Body of pancreas (tissue), 4 donors: ENCODE data around the gene RETREG1. TPM values are rescaled to one million over a fixed set of nuclear protein-coding genes. Genes with fewer than 3 reads are reported as not detected.
"Not testable (repeated sequence)": the region's sequence is repeated elsewhere in the genome, so short reads cannot be mapped to it uniquely, and the experiment has no call there.

Source experiments
- ATAC-seq: fragments of 150-250 bp; one replicate; pipeline ENCODE4 v1.9.1; 2016
- DNase-seq, 4 donors: peaks; one replicate each; pipeline ENCODE4 v3.0.0-alpha.2; 2019
- H3K27ac ChIP-seq, 4 donors: fragments of 200-600 bp; sonication (generic); 1 replicate in 3 of 4; 2 replicates in 1 of 4; pipeline versions ENCODE4 v1.5.1 to v1.6.1; 2016 to 2019; ENCODE audit warnings: mild to moderate bottlenecking in 1 of 4, mixed read lengths in 1 of 4, moderate library complexity in 1 of 4
- H3K27me3 ChIP-seq, 2 donors: fragments of 200-600 bp; sonication (generic); one replicate each; pipeline ENCODE4 v1.6.0; 2016; ENCODE audit warnings: mild to moderate bottlenecking in 1 of 2
- H3K36me3 ChIP-seq, 2 donors: fragments of 200-600 bp; sonication (generic); replicated peaks in 1 of 2; 2 replicates each; pipeline ENCODE4 v1.5.1; 2016; ENCODE audit warnings: low read depth in 2 of 2; ENCODE audit not compliant: insufficient read depth in 1 of 2
- H3K4me1 ChIP-seq: fragments of 200-600 bp; sonication (generic); one replicate; pipeline ENCODE4 v1.6.0; 2016
- H3K4me3 ChIP-seq, 2 donors: fragments of 200-600 bp; sonication (generic); 1 replicate in 1 of 2; 2 replicates in 1 of 2; pipeline ENCODE4 v1.5.1; 2016 to 2019
- H3K9me3 ChIP-seq, 3 donors: fragments of 200-600 bp; sonication (generic); 1 replicate in 2 of 3; 2 replicates in 1 of 3; pipeline ENCODE4 v1.5.1; 2016
- POLR2A ChIP-seq, 3 donors: fragments of 450-650 bp; IDR thresholded peaks; one replicate each; pipeline ENCODE4 v1.6.1; 2016; ENCODE audit warnings: antibody characterized with exemption in 3 of 3, mild to moderate bottlenecking in 2 of 3
- WGBS, 2 donors: methylation state at CpG; one replicate each; pipeline ENCODE4 v1.1.5; 2017; 5-methylcytosine and 5-hydroxymethylcytosine counted together
- intact Hi-C: fragments of 100-400 bp; cut with DNase I; formaldehyde crosslinking; loops from one replicate; pipeline ENCODE4 v1.15.1; 2023
- total RNA-seq, 2 donors: library from RNA; depleted of rRNA; stranded (reverse); fragments of >200 nt; gene quantifications; one replicate each; pipeline ENCODE4 v1.1.0, GENCODE V29; 2016
- TF ChIP-seq, protein P1 (sequence below), 7 experiments: fragments of 450-650 bp in 4 of 7; fragments of 200-600 bp in 3 of 7; sonication (generic) in 3 of 7; IDR thresholded peaks; one replicate each; pipeline ENCODE4 v1.5.1; 2016 to 2019; ENCODE audit warnings: antibody characterized with exemption in 7 of 7

The RETREG1 gene
- total RNA-seq, 2 donors from 2014 or later = 11.9 to 16.8 TPM

DNA sequence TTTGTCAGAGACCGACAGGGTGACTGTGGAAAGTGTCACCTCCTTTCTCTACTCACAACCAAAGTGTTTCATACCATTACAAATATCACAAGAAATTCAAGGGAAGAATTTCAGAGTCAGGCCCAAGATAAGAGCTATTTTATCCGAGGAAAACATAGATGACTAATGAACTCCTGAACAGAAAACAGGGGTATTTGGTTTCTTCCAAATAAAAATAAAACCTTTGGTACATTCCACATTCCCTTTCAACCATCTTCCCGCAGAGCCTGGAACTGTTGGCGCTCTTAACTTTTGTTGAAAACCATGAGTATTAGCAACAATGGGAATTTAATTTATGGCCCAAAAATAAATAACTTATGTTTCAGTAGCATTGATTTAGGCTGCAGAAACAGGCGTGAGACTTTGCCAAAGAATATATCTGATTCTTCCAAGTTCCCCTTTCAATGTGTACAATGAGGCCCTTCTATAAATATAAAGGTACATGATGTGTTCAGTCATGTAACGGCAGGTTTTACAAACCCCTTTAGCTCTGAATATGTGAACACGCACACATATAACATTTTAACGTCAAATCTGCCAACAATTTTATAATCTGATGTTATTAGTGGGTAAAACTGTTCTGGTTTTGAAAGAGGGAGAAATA is 69.5 kb downstream of the RETREG1 start:
- ATAC-seq (no peak), DNase-seq (no peak)
- Histone ChIP-seq H3K4me3 (no peak overlapping the region), H3K4me1 (peaks cover 32% of the 10 kb centered on the region), H3K36me3 (no peaks in the 10 kb centered on the region), H3K27me3 (no peaks in the 10 kb centered on the region), H3K9me3 (no peaks in the 10 kb centered on the region), H3K27ac (peak overlapping the region; percentile 45 to 74 (median 68))
- WGBS, 2 donors = 68 to 71% methylated on average over 8 of the region's 8 CpGs
- TF ChIP-seq, protein P1, sequence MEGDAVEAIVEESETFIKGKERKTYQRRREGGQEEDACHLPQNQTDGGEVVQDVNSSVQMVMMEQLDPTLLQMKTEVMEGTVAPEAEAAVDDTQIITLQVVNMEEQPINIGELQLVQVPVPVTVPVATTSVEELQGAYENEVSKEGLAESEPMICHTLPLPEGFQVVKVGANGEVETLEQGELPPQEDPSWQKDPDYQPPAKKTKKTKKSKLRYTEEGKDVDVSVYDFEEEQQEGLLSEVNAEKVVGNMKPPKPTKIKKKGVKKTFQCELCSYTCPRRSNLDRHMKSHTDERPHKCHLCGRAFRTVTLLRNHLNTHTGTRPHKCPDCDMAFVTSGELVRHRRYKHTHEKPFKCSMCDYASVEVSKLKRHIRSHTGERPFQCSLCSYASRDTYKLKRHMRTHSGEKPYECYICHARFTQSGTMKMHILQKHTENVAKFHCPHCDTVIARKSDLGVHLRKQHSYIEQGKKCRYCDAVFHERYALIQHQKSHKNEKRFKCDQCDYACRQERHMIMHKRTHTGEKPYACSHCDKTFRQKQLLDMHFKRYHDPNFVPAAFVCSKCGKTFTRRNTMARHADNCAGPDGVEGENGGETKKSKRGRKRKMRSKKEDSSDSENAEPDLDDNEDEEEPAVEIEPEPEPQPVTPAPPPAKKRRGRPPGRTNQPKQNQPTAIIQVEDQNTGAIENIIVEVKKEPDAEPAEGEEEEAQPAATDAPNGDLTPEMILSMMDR (IDR thresholded peaks at IDR 0.05) = no peak
- no peak for TF ChIP-seq POLR2A (IDR thresholded peaks at IDR 0.05)
- intact Hi-C loops = no loop called here

DNA sequence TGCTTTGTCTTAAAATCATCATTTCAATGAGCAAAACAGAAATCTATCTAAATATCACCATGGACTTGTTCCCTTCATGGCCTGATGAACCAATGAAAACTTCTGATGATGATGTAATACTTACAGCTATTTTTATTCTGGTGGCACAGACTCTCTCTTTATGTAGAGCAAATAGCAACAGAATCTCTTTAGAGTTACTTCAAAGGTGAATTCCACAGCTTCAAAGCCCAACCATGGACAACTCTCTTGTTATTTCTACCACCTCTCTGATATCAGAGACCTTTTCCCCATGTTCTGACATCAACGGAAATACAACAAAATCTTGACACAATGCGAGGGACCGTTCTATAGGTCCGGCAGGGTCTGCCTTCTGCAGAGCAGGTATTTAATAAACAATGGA is 70.1 kb downstream of the RETREG1 start:
- no peaks in the 10 kb centered on the region for H3K27me3 ChIP-seq
- DNase-seq (no peak), ATAC-seq (peak; percentile 76)
- intact Hi-C loops = no loop called here
- H3K4me3 ChIP-seq = no peak overlapping the region
- no peaks in the 10 kb centered on the region for H3K36me3 ChIP-seq
- TF ChIP-seq POLR2A (IDR thresholded peaks at IDR 0.05) = no peak
- TF ChIP-seq, protein P1 (IDR thresholded peaks at IDR 0.05) = no peak
- H3K9me3 ChIP-seq = no peaks in the 10 kb centered on the region
- WGBS, 2 donors = 57 to 65% methylated on average over 4 of the region's 4 CpGs
- peak overlapping the region; percentile 45 to 74 (median 68) for H3K27ac ChIP-seq
- peaks cover 32% of the 10 kb centered on the region for H3K4me1 ChIP-seq

DNA sequence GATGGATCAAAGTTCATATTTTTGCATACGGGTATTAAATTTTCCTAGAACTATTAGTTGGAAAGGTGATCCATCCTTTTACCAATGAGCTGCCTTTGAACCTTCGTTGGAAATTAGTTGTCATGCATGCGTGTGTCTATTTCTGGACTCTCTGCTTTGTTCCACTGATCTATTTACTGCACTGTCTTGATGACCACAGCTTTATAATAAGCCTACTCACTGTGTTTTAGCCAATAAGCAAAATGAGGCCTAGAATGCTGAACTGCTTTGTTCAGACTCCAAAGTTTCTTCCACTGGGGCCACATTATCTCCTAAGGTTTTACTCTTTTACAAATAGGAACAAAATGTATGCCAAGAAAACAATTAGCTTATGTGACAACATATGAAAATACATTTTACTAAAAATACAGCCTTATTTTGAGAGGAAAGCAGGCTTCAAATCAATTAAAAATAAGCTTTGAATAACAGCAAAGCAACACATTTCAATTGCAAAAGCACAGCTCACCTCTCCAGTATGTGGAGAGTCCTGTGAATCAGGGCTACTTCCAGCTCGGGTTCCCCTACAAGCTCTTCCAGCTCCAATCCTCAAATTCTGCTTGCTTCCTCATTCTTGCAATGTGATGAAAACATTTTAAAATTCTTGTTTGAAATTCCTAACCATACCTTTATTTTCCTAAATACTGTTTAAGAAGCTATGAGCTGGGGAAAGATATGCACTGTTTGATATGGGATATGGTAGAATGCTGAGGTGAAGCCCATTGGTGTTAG is 72.0 kb downstream of the RETREG1 start:
- no peak overlapping the region for H3K4me3 ChIP-seq
- DNase-seq (no peak), ATAC-seq (no peak)
- 70 to 72% methylated on average over 4 of the region's 4 CpGs for WGBS, 2 donors
- no peak for TF ChIP-seq POLR2A (IDR thresholded peaks at IDR 0.05)
- TF ChIP-seq, protein P1 (IDR thresholded peaks at IDR 0.05) = no peak
- no peaks in the 10 kb centered on the region for H3K36me3 ChIP-seq
- no peaks in the 10 kb centered on the region for H3K27me3 ChIP-seq
- peaks cover 37% of the 10 kb centered on the region for H3K4me1 ChIP-seq
- intact Hi-C loops = no loop called here
- peak overlapping the region in 2 of 4 donors; percentile 10 to 15 for H3K27ac ChIP-seq
- H3K9me3 ChIP-seq = no peaks in the 10 kb centered on the region

DNA sequence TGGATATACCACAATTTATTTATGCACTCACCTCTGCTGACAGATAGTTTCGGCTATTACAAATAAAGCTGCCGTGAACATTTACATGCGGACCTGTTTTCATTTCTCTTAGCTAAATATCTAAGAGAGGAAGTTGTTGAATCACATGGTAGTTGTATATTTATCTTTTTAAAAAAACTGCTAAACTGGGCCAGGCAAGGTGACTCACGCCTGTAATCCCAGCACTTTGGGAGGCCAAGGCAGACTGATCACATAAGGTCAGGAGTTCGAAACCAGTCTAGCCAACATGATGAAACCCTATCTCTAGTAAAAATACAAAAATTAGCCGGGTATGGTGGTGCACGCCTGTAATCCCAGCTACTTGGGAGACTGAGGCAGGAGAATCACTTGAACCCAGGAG is 73.6 kb downstream of the RETREG1 start:
- H3K4me3 ChIP-seq, intact Hi-C loops: not testable (repeated sequence)
- 81 to 83% methylated on average over 7 of the region's 7 CpGs for WGBS, 2 donors

DNA sequence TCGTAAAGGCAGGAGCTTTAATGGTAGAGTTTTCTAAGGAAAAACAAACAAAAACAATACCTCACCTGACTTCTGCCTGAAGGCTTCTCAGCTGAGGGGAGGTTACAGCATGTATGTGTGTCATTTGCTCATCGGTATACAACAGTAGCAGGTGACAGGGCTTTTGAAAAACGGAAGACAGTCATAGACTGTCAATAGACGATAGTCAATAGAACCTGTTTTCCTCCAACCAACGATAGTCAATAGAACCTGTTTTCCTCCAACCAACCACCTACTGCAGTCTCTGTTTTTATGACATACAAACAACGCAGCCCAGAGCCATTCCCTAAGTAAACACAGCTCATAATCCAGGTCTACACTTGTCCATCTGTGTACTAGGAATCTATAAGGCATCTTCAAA is 74.6 kb downstream of the RETREG1 start:
- H3K27me3 ChIP-seq = no peaks in the 10 kb centered on the region
- DNase-seq = no peak
- H3K4me3 ChIP-seq = no peak overlapping the region
- intact Hi-C loops = no loop called here
- no peak overlapping the region for H3K27ac ChIP-seq
- TF ChIP-seq POLR2A (IDR thresholded peaks at IDR 0.05) = no peak
- TF ChIP-seq, protein P1 (IDR thresholded peaks at IDR 0.05) = no peak
- WGBS, 2 donors = 76 to 79% methylated on average over 6 of the region's 6 CpGs
- peaks cover 30% of the 10 kb centered on the region for H3K4me1 ChIP-seq
- H3K36me3 ChIP-seq = no peaks in the 10 kb centered on the region
- no peak for ATAC-seq
- no peaks in the 10 kb centered on the region for H3K9me3 ChIP-seq

More for the DNA sequence above, 73.6 kb downstream of the RETREG1 start:
- not testable (repeated sequence) for H3K27ac ChIP-seq, ATAC-seq, DNase-seq, H3K36me3 ChIP-seq, H3K9me3 ChIP-seq, H3K27me3 ChIP-seq
- H3K4me1 ChIP-seq = peaks cover 37% of the 10 kb centered on the region

GRCh38 chr5:16541592-16541991 is 75.2 kb downstream of the RETREG1 start:
- H3K36me3 ChIP-seq, H3K9me3 ChIP-seq, ATAC-seq, H3K27me3 ChIP-seq, H3K4me3 ChIP-seq, H3K27ac ChIP-seq, DNase-seq, intact Hi-C loops: not testable (repeated sequence)
- H3K4me1 ChIP-seq = peaks cover 23% of the 10 kb centered on the region
